Measurements from ENCODE around the gene TNFRSF4. TPM values are rescaled to one million over a fixed set of nuclear protein-coding genes. Genes with fewer than 3 reads are reported as not detected.

TNFRSF4 gene
- polyA plus RNA-seq, 3 donors, result 1.1 to 3.0 (median 2.4) TPM

DNA sequence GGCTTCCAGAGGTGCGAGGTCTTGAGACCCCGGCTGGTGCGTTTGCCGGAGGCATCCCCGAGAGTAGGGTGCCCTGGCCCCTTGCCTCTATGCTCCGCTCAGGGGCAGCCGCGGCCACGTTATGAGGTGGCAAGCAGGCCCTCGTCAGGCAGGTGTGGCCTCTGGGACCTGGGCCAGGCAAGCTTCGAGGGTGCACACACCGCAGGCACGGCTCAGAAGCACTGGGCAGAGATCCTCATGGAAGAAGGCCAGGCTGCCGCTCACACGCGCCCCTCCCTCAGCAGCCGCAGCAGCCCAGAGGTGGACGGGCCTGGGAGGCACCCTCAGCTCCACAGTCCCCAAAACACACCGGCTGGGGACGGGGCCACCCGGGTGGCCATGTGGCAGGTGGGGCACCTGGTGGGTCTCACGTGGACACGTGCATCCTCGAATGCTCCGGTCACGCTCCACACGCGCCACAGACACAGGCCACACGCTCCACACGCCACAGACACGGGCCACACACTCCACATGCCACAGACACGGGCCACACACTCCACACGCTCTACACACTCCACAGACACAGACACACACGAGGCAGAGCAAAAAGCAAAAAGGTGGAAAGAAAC lies 11.4 kb upstream of the TNFRSF4 start:
- no peak for DNase-seq (ENCODE audit: extremely low read depth in 1 of 11, low read depth in 9 of 11, low spot score in 4 of 11)

DNA sequence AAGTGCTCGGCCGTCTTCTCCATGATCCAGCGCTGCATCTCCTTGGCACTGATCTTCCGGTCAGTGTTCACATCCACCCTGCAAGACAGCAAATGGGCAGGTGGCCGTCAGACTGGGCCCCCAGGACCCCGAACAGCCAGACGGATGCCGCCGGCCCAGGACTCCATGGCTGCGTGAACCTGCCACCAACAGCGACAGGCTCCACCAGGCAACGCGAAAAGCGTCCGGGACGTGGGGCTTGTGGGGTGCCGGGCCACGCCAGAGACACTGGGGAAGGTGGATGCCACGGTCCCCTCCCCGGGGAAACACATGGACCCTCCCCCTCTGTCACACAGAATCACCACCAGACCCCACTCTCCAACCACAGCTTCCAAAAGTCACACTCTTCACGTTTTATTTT lies 9.9 kb upstream of the TNFRSF4 start:
- DNase-seq (ENCODE audit: extremely low read depth in 1 of 11, low read depth in 9 of 11, low spot score in 4 of 11), result no peak

DNA sequence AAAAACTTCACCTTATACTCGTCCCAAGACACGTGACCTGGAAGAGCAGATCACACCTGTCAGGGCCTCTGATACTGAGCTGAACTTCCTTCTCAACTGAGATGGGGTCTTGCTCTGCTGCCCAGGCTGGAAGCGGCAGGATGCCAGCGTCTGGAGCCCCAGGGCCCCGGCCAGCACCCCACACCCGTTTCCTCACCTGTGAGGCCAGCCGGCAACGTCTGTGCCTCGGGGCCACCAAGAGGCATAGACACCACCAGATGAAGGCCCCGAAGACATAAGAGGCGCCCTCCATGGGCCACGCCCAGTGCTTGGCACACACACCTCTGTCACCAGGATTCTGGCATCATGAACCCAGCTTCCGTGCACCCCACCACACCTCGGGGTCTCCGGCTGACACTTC lies 9.4 kb upstream of the TNFRSF4 start:
- DNase-seq (ENCODE audit: extremely low read depth in 1 of 11, low read depth in 9 of 11, low spot score in 4 of 11), result no peak

- no peak for DNase-seq (ENCODE audit: extremely low read depth in 1 of 11, low read depth in 9 of 11, low spot score in 4 of 11)
Measured at GRCh38 chr1:1222575-1223225, 8.7 kb upstream of the TNFRSF4 start.

DNA sequence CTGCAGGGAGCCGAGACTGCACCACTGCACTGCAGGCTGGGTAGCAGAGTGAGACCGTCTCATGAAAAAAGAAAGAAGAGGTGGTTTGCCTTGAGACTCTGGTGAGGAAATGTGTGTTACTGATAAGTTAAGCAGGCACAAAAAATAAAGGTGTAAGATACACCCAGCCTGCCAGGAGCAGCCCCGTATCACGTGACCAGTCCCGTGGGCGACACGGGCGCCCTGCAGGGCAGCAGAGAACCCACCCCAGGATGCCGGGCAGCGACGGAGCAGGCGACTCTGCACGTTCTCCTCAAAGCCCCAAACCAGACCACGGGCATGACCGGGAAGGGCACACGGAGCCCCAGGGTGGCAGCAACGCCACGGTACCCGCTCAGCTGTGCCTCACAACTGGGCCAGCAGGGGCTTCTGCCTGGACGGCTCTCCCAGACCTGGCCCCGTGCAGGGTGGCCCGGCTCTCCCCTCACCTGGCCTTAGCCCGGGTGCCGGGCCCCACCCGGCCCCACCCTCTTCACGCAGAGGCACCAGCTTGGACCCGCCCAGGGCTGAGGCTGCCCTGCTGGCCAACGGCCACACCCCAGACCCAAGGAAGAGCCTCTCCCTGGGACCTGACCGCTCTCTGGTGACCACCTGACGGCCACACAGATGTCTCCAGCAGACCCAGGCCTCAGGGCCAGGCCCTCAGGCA lies 8.1 kb upstream of the TNFRSF4 start:
- DNase-seq (ENCODE audit: extremely low read depth in 1 of 11, low read depth in 9 of 11, low spot score in 4 of 11), result no peak

GRCh38 chr1:1220197-1220596 lies 6.2 kb upstream of the TNFRSF4 start:
- DNase-seq (ENCODE audit: extremely low read depth in 1 of 11, low read depth in 9 of 11, low spot score in 4 of 11), result no peak

- DNase-seq (ENCODE audit: extremely low read depth in 1 of 11, low read depth in 9 of 11, low spot score in 4 of 11), result no peak
Measured at GRCh38 chr1:1219341-1219740, 5.4 kb upstream of the TNFRSF4 start.

DNA sequence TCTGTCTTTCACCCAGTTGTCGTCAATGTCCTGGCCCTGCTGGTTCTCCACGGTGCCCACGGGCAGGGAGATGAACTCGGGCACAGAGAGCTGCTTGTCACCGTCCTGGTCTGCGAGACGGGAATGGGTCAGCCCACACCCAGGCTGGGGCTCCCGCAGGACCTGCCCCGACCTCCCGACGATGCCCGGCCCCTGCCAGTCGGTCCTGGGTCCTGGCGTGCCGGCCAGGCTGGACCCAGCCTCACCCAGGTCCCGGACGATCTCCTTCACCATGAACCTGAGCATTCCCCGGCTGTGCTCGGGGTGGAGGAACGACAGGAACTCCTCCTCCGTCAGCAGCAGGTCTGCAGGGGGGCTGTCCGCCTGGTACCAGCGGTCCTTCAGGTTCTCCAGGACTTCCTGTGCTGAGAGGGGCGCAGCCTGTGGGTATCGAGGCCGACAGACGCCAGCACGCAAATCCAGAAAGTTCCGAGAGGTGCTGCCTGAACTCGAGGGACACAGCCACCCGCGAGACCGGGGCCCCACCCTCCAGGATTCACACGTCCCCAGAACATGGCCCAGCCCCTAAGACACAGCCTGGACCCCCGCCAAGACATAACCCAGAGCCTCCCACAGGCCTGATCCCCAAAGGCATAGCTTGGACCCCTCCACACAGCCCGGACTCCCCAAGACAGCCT lies 4.7 kb upstream of the TNFRSF4 start:
- DNase-seq (ENCODE audit: extremely low read depth in 1 of 11, low read depth in 9 of 11, low spot score in 4 of 11), result no peak

DNA sequence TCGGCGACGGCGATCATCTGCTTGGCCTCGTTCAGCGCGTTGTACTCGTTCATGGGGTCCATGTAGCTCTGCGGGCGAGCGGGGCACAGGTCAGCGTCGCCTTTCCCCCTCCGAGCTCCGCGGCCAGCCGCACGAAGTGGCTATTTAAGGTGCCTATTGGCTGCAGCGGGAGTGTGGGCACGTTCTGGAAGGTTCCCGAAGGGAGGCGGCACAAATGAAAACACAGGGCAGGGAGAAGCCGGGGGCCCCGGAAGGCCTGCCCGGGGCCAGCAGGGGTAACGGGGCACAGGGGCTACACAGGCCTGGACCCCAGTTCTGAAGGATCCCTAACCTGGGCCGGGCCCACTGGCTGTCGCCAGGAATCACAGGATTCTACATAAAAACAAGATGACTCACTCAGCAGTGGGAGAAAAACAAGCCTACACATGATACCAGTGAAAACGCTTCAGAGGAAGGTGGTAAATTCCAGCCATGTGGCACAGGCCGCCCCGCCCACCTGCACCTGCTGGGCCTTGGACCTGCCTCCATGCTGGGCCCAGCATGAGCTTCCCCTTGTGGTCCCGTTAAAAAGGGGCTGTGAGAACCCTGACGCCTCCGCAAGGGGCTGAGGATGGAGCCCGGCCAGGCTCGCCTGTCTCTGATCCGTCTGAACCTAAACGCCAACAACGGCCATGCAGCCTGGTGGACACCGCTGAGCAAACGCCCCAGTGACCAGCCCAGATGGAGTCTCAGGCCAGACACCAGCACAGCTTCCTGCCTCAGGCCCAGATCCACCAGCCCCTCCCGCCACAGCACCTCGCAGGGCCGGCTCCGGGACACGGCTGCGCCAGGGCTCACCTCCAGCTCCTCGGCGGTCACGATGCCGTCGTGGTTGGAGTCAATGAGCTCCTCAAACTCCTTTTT lies 3.9 kb upstream of the TNFRSF4 start:
- DNase-seq (ENCODE audit: extremely low read depth in 1 of 11, low read depth in 9 of 11, low spot score in 4 of 11), result no peak

- DNase-seq (ENCODE audit: extremely low read depth in 1 of 11, low read depth in 9 of 11, low spot score in 4 of 11), result no peak
Measured at GRCh38 chr1:1216770-1217620, 3.0 kb upstream of the TNFRSF4 start.

DNA sequence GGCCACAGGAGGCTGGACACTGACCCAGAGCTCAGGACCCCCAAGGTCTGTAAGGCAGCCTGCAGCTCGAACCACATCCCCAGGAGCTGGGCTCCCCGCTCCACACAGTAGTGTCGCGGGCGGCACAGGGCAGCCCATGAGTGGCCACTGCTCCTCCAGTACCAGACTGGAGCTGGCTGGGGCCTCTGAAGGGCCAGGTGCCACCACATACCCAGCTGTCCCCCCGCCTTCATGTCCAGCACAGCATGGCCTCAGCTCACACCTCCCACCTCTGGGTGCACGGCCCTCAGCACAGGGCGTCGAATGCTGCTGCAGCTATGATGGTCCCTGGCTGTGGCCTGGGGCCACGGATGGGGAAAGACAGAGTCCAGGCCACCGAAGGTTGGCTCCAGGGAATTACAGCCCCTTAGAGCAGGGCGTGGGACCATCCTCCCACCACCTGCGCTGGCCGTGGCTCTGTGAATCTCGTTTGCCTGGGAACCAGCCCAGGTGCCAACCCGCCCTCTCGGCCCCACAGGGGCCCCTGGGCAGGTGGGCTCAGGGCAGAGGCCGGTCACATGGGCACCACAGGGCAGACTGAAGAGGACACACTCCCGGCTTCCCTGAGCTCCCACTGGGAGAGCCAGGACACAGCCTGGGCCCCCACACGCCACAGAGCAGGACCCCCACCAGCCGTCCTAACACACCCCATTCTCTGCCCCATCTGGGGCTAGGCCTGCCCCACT lies 2.1 kb upstream of the TNFRSF4 start:
- no peak for DNase-seq (ENCODE audit: extremely low read depth in 1 of 11, low read depth in 9 of 11, low spot score in 4 of 11)

DNA sequence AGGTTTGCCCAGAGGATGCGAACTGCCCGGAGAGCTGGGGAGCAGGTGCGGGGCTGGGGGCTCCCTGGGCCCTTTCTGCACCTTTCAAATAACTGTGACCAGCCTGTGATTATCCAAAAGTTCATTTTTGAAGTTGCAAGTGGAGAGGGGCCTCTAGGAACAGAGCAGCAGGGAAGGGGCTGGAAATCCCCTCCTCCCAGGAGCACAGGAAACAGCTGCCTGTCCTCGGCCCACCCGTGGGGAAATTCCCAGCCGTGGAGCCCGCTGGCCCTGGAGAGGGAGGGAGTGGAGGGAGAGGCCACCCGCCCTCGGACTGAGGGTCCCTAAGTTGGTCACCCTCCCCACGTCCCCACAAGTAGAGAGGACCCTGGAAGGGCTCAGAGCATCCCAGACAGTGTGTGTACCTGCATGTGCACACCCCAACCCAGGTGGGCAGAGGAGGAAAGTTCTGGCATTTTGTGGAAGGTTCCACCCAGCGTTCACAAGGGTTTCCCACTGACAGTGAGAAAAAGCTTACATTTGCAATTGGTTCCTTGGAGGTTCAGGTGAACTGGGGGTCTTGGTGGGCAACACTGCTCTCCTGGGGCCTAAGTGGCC lies 1.2 kb upstream of the TNFRSF4 start:
- no peak for DNase-seq (ENCODE audit: extremely low read depth in 1 of 11, low read depth in 9 of 11, low spot score in 4 of 11)

DNA sequence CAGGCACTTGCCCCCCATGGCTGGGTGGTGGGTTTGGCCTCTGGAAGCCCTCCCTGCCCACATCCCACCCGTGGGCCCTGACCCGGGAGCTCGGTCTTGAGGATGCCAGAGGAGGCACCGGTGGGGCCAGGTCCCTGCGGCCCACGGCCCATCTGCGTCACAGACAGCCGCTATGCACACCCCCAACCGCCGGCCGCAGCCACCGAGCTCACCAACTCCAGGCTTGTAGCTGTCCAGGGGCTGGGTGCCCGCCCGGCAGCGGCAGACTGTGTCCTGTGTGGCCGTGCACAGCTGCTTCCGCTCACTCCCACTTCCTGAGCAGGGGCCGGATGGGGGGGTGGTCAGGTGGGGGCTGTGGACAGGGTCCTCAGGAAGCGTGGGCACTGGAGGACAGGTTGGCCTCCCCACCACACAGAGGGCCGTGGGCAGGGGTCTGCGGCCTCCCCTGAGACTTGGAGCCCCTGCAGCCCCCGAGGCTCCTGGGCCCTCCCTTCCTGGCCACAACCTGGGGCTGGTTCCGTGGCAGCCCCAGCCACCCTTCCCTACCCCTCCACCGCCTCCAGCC lies 1.1 kb downstream of the TNFRSF4 start:
- no peak for DNase-seq (ENCODE audit: extremely low read depth in 1 of 11, low read depth in 9 of 11, low spot score in 4 of 11)

DNA sequence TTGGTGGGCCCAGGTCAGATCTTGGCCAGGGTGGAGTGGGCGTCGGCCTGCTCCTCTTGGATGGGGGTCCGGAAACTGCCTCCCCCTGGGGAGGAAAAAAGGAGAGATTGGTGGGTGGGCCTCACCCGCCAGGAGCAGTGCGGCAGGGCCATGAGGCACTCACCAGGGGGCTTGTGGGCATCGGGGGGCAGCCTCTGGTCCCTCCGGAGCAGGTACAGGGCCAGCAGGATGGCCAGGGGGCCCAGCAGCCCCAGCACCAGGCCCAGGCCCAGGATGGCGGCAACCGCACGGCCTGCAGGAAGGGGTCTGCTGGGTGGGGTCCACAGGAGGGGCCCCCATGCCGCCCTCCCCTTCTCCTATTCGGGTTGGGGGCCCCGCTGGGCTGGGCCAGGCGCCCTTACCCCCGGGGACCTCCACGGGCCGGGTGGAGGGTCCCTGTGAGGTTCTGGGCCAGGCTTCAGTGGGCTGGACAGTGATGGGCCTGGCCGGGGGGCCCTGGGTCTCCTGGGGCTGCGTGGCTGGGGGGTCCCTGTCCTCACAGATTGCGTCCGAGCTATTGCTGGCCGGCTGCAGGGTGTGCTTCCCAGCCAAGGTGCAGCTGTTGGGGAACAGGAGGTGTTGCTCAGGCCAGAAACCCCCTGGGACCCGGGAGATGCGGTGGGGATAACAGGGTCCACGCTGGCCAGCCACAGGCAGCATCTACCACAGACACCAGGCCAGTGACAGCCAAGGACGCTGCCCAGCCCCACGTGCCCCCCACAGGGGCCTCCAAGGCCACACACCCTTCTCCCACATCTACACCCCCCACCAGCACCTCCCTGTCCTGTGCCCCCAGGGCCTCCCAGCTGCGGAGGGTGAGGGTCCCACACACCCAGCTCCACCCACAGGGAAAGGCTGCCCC lies 2.2 kb downstream of the TNFRSF4 start:
- DNase-seq (ENCODE audit: extremely low read depth in 1 of 11, low read depth in 9 of 11, low spot score in 4 of 11), result no peak

- DNase-seq (ENCODE audit: extremely low read depth in 1 of 11, low read depth in 9 of 11, low spot score in 4 of 11), result no peak
Measured at GRCh38 chr1:1210726-1211540, 3.0 kb downstream of the TNFRSF4 start.

Measured in renal cortex interstitium (tissue), 11 donors.